HG02943 (cell line): ENCODE data around the gene PRKAR2A.
"Not testable (repeated sequence)": the region's sequence is repeated elsewhere in the genome, so short reads cannot be mapped to it uniquely, and the experiment has no call there.

Source experiments
- ATAC-seq: cut with Tn5 transposase; IDR thresholded peaks from one replicate; pipeline ENCODE4 v1.9.1; 2021; ENCODE audit warnings: mild to moderate bottlenecking, low read depth, moderate library complexity; ENCODE audit not compliant: unreplicated experiment

Gene PRKAR2A

DNA sequence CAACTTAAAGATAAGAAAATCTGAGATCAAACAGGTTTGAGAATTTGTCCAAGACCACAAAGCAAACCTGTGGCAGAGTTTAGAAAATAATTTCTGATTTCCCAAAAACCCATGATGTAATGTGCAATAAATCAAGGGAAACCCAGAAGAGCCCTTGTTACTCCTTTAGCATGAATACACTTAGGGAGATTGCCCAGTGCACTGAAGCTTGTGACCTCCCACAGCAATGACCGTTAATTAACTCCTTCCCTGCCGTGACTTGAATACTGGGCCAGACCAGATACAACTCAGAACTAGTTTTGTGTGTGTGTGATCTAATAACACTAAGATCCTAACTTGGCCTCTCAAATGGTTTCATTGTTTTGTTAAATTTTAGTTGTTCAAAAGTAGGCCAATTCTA is 2.5 kb downstream of the PRKAR2A start:
- ATAC-seq = no peak

GRCh38 chr3:48837163-48837562 is 10.5 kb downstream of the PRKAR2A start:
- no peak for ATAC-seq

GRCh38 chr3:48835650-48836366 is 11.9 kb downstream of the PRKAR2A start:
- ATAC-seq = no peak

GRCh38 chr3:48832684-48833083 is 15.0 kb downstream of the PRKAR2A start:
- ATAC-seq = no peak

DNA sequence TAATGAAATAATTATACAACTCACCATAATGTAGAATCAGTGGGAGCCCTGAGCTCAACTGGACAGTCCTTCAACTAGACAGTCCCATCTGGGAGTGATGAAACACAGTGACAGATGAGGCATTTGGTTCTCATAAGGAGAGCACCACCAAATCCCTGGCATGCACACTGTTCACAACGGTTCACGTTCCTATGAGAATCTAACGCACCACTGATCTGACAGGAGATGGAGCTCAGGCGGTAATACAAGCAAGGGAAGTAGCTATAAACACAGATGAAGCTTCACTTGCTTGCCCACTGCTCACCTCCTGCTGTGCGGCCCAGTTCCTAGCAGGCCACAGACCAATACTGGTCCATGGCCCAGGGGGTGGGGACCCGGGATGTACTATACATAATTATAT is 17.0 kb downstream of the PRKAR2A start:
- ATAC-seq = no peak

- not testable (repeated sequence) for ATAC-seq
Measured at GRCh38 chr3:48829525-48829924, 18.1 kb downstream of the PRKAR2A start.

GRCh38 chr3:48827874-48828273 is 19.8 kb downstream of the PRKAR2A start:
- ATAC-seq = not testable (repeated sequence)

GRCh38 chr3:48826451-48826850 is 21.2 kb downstream of the PRKAR2A start:
- no peak for ATAC-seq

GRCh38 chr3:48820612-48821324 is 26.9 kb downstream of the PRKAR2A start:
- ATAC-seq = no peak

DNA sequence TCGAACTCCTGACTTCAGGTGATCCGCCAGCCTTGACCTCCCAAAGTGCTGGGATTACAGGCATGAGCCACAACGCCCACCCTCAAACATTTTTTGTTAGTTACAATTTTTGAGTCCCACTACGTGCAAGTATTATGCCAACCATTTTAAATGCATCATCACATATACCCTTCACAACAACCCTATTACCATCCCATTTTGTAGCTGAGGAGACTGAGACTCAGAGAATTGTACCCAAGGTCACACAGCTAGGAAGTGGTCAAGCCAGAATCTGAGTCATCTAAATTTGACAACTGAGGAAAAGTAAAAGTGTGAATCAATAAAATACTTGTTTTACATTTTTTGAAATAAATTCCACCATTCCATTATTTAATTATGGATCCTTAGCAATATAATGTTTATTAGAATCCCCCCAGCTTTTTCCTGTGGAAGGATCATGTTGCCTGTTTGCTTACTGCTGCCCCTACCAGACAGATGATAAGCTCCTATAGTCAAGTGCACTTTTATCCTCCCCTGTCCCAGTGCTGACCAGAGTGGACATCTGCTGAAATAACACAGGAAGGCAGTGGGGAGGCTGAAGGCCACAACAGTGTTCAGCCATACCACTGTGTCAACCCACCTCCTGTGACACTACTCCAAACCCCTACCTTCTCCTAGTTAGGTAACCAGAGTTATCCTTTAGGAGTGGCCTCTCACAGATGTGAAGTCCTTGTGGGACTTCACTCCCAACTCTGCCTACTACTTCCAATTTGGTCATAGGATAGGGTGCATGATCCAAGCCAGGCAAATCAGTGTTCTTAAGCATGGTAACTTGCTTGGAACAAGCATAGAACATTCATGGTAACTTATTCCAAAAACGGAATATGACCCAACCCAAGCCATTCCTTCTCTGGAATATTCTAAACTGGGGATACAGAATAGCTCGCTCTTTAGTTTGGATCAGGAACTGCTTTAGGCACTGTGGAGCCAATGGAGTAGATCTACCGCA is 28.1 kb downstream of the PRKAR2A start:
- ATAC-seq = no peak

DNA sequence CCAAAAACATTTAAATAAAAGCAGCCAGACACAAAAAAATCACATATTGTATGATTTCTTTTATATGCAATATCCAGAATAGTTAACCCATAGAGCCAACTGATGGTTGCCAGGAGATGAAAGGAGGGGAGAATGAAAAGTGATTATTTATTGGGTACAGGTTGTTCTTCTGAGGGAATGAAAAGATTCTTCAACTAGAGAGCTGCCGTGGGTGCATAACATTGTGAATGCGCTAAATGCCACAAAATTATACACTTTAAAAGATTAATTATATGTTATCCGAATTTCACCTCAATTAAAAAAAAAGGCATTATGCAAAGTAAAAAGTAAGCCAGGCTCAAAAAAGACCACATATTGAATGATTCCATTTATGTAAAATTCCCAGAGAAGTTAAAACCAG is 36.1 kb downstream of the PRKAR2A start:
- no peak for ATAC-seq

- no peak for ATAC-seq
Measured at GRCh38 chr3:48804930-48805329, 42.7 kb downstream of the PRKAR2A start.

GRCh38 chr3:48800831-48801230 is 46.8 kb downstream of the PRKAR2A start:
- not testable (repeated sequence) for ATAC-seq

GRCh38 chr3:48798998-48799397 is 48.7 kb downstream of the PRKAR2A start:
- no peak for ATAC-seq

GRCh38 chr3:48797626-48798025 is 50.0 kb downstream of the PRKAR2A start:
- ATAC-seq = no peak

DNA sequence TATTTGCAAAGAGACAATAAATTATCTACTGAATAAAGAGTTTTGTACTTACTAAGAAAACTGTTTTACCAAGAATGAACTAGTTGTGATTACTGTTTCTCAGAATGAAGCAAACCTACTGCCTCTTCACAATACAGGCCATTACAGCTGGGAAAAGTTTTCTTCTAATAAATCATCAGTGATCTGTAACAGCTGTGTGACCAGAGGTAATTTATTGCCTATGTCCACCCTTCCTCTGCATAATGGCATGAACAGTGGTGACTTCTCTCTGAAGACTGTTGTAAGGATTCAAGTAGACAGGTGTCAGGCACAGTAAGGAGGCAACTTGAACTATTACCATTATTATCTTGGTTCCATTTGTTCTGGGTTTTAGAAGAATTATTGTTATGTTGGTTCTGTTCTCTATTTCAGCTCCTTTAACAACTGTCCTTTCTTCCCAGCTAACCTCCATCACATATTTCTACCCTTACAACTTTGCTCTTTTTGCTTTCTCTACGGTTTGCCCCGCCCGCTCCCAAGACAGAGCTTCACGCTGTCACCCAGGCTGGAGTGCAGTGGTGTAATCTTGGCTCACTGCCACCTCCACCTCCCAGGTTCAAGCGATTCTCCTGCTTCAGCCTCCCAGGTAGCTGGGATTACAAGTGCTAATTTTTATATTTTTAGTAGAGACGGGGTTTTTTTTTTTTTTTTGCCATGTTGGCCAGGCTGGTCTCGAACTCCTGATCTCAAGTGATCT is 51.5 kb downstream of the PRKAR2A start:
- ATAC-seq = no peak

DNA sequence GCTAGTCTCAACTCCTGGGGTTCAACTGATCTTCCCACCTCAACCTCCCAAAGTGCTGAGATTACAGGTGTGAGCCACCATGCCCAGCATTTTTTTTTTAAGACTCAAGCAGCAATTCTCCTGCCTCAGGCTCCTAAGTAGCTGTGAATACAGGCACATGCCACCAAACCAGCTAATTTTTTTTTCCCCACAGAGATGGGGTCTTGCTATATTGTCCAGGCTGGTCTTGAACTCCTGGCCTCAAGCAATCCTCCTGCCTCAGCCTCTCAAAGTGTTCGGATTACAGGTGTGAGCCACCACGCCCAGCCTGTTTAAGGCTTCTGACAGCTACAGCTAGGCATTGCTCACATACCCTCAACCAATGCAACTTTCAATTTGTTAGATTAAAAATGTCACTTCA is 54.2 kb downstream of the PRKAR2A start:
- not testable (repeated sequence) for ATAC-seq

DNA sequence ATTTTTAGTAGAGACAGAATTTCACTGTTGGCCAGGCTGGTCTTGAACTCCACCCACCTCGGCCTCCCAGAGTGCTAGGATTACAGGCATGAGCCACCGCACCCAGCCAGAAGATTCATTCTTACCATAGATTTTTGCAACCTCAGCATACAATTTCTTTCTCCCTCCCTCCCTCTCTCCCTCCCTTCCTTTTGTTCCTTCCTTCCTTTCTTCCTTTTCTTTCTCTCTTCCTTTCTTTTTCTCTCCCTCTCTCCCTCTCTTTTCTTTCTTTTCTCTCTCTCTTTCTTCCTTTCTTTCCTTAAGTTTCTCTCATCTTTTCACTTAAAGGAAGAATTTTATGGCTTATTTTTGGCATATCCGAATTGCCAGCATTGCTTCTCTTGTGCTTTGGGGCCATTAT is 58.0 kb downstream of the PRKAR2A start:
- no peak for ATAC-seq

- ATAC-seq = no peak
Measured at GRCh38 chr3:48788544-48789162, 59.0 kb downstream of the PRKAR2A start.
